OCI-LY7 (cell line): ENCODE results near the gene ZBP1.

Source experiments
- CTCF ChIP-seq: fragments of 200-600 bp; sonication (generic); conservative IDR thresholded peaks from 2 replicates; pipeline ENCODE4 v1.5.1; 2014; ENCODE audit warnings: mild to moderate bottlenecking, antibody characterized with exemption, low read length, moderate library complexity, mixed read lengths
- EZH2phosphoT487 ChIP-seq: fragments of 200-600 bp; sonication (generic); IDR thresholded peaks from 2 replicates; pipeline ENCODE4 v1.6.1; 2018; ENCODE audit warnings: low read depth, borderline replicate concordance, mild to moderate bottlenecking, mixed run types, antibody characterized with exemption, low read length, moderate library complexity, mixed read lengths

GRCh38 chr20:57661746-57662455 is 41.7 kb upstream of the ZBP1 start:
- TF ChIP-seq CTCF = no peak
- no peak for TF ChIP-seq EZH2phosphoT487
